ENCODE results near the gene ADPRHL1. TPM values are rescaled to one million over a fixed set of nuclear protein-coding genes. Genes with fewer than 3 reads are reported as not detected.

Gene ADPRHL1
- total RNA-seq, 1 experiment from 2014 or later: 4.9 TPM

DNA sequence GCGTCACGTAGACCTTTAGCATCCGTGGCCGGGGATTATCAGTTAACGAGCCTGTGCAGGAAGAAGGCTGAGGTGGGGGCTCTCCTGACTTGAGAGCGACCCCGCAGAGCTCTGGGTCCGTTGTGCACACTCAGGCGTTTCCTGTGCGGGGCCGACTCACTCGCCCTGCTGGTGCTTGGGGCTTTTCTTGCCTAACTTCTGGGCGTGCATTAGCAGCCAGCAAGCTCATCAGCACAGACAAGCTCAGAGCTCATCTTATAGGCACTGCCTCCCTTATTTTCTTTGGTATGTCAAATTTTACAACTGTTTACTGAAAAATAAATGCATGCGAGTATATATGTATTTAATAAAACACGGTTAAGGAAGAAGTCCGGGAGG lies 23.7 kb downstream of the ADPRHL1 start:
- POLR2A ChIA-PET: no interaction called here
- Histone ChIP-seq H3K4me3 (ENCODE audit: low read depth, low read length) (no peak overlapping the region), H3K36me3 (ENCODE audit: control insufficient read depth, insufficient read depth, low read length) (no peaks in the 10 kb centered on the region), H3K9me3 (no peaks in the 10 kb centered on the region), H3K4me1 (peaks cover 10% of the 10 kb centered on the region), H3K27me3 (replicated peaks; ENCODE audit: control insufficient read depth, insufficient read depth, low read length) (no peaks in the 10 kb centered on the region)
- no peak overlapping the region for H3K4me3 Mint-ChIP-seq (ENCODE audit: unreplicated experiment)
- TF ChIP-seq, protein P1, sequence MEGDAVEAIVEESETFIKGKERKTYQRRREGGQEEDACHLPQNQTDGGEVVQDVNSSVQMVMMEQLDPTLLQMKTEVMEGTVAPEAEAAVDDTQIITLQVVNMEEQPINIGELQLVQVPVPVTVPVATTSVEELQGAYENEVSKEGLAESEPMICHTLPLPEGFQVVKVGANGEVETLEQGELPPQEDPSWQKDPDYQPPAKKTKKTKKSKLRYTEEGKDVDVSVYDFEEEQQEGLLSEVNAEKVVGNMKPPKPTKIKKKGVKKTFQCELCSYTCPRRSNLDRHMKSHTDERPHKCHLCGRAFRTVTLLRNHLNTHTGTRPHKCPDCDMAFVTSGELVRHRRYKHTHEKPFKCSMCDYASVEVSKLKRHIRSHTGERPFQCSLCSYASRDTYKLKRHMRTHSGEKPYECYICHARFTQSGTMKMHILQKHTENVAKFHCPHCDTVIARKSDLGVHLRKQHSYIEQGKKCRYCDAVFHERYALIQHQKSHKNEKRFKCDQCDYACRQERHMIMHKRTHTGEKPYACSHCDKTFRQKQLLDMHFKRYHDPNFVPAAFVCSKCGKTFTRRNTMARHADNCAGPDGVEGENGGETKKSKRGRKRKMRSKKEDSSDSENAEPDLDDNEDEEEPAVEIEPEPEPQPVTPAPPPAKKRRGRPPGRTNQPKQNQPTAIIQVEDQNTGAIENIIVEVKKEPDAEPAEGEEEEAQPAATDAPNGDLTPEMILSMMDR (IDR thresholded peaks at IDR 0.05; ENCODE audit: insufficient read depth in 1 of 2, low read depth in 1 of 2, low read length in 1 of 2, severe bottlenecking in 1 of 2, unreplicated experiment in 1 of 2): no peak
- no TSS peak for BruUV-seq (replicated peaks)
- H3K27me3 Mint-ChIP-seq (ENCODE audit: insufficient read depth, unreplicated experiment): no peaks in the 10 kb centered on the region
- intact Hi-C loops (cut with micrococcal nuclease; ENCODE audit: unreplicated experiment): no loop called here
- no peaks in the 10 kb centered on the region for H3K4me1 Mint-ChIP-seq (ENCODE audit: low read depth, unreplicated experiment)
- no peak for DNase-seq
- H3K36me3 Mint-ChIP-seq (ENCODE audit: insufficient read depth, unreplicated experiment): peaks cover 6% of the 10 kb centered on the region
- H3K9me3 Mint-ChIP-seq (ENCODE audit: unreplicated experiment): no peaks in the 10 kb centered on the region
- H3K27ac Mint-ChIP-seq (ENCODE audit: unreplicated experiment): no peak overlapping the region
- CTCF ChIA-PET: no interaction called here

DNA sequence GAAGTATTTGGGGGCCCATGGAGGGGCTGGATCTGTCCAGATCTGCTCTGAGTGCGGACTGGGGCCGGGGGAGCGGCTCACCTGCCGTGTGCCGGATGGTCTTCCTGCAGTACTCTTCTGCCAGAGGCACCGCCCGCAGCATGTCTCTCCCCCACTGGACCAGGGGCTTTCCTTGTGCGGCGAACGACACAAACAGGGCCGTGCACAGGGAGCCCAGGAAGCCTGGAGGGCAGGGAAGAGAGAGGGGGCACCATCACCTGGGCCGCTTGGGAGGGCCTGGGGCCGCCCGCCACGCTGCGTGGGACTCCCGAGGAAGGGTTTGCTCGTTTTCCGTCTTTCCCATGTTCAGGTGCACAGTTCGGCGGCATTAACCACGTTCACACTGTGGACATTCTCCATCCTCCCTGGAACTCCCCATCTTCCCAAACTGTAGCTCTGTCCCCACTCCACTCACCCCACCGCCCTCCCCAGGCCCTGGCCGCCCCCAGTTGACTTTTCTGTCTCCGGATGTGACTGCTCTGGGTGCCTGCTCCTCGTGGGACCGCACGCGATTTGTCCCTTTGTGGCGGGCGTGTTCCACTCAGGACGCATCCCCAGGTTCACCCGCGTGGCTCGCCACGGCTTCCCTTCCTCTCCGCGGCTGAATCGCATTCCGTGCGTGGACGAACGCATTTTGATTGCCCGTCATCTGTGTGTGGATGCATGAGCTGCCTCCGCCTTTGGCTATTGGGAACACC lies 24.2 kb downstream of the ADPRHL1 start:
- Mint-ChIP-seq H3K4me1 (ENCODE audit: low read depth, unreplicated experiment) (no peaks in the 10 kb centered on the region), H3K9me3 (ENCODE audit: unreplicated experiment) (no peaks in the 10 kb centered on the region), H3K27ac (ENCODE audit: unreplicated experiment) (no peak overlapping the region), H3K4me3 (ENCODE audit: unreplicated experiment) (no peak overlapping the region), H3K36me3 (ENCODE audit: insufficient read depth, unreplicated experiment) (peaks cover 6% of the 10 kb centered on the region), H3K27me3 (ENCODE audit: insufficient read depth, unreplicated experiment) (no peaks in the 10 kb centered on the region)
- ChIA-PET POLR2A (no interaction called here), CTCF (no interaction called here)
- TF ChIP-seq, protein P1 (IDR thresholded peaks at IDR 0.05; ENCODE audit: insufficient read depth in 1 of 2, low read depth in 1 of 2, low read length in 1 of 2, severe bottlenecking in 1 of 2, unreplicated experiment in 1 of 2): no peak
- no peaks in the 10 kb centered on the region for H3K36me3 ChIP-seq (ENCODE audit: control insufficient read depth, insufficient read depth, low read length)
- H3K27me3 ChIP-seq (replicated peaks; ENCODE audit: control insufficient read depth, insufficient read depth, low read length): no peaks in the 10 kb centered on the region
- DNase-seq: no peak
- BruUV-seq (replicated peaks): no TSS peak
- H3K4me3 ChIP-seq (ENCODE audit: low read depth, low read length): no peak overlapping the region
- H3K9me3 ChIP-seq: no peaks in the 10 kb centered on the region
- intact Hi-C loops (cut with micrococcal nuclease; ENCODE audit: unreplicated experiment): no loop called here
- peaks cover 10% of the 10 kb centered on the region for H3K4me1 ChIP-seq

GRCh38 chr13:113428469-113428865 lies 24.8 kb downstream of the ADPRHL1 start:
- peak overlapping the region; percentile 74 for H3K27ac Mint-ChIP-seq (ENCODE audit: unreplicated experiment)
- ChIA-PET POLR2A (no interaction called here), CTCF (no interaction called here)
- no peaks in the 10 kb centered on the region for H3K27me3 Mint-ChIP-seq (ENCODE audit: insufficient read depth, unreplicated experiment)
- Histone ChIP-seq H3K4me3 (ENCODE audit: low read depth, low read length) (no peak overlapping the region), H3K4me1 (peaks cover 10% of the 10 kb centered on the region), H3K36me3 (ENCODE audit: control insufficient read depth, insufficient read depth, low read length) (no peaks in the 10 kb centered on the region), H3K27me3 (replicated peaks; ENCODE audit: control insufficient read depth, insufficient read depth, low read length) (no peaks in the 10 kb centered on the region), H3K9me3 (no peaks in the 10 kb centered on the region)
- no peaks in the 10 kb centered on the region for H3K4me1 Mint-ChIP-seq (ENCODE audit: low read depth, unreplicated experiment)
- H3K36me3 Mint-ChIP-seq (ENCODE audit: insufficient read depth, unreplicated experiment): peaks cover 6% of the 10 kb centered on the region
- no peak for DNase-seq
- TF ChIP-seq, protein P1 (IDR thresholded peaks at IDR 0.05; ENCODE audit: insufficient read depth in 1 of 2, low read depth in 1 of 2, low read length in 1 of 2, severe bottlenecking in 1 of 2, unreplicated experiment in 1 of 2): no peak
- intact Hi-C loops (cut with micrococcal nuclease; ENCODE audit: unreplicated experiment): no loop called here
- H3K4me3 Mint-ChIP-seq (ENCODE audit: unreplicated experiment): no peak overlapping the region
- no TSS peak for BruUV-seq (replicated peaks)
- H3K9me3 Mint-ChIP-seq (ENCODE audit: unreplicated experiment): no peaks in the 10 kb centered on the region
